Heart left ventricle (tissue), 16 donors: ENCODE results near the gene STK17B. TPM values are rescaled to one million over a fixed set of nuclear protein-coding genes. Genes with fewer than 3 reads are reported as not detected.

Experiments used
- ATAC-seq, 4 donors: fragments of 200-7000 bp; cut with Tn5 transposase; one replicate each; pipeline ENCODE4 v1.9.1; 2020 to 2022; ENCODE audit warnings: moderate library complexity in 4 of 4, mild to moderate bottlenecking in 3 of 4, moderate number of reproducible peaks in 1 of 4
- DNase-seq, 5 donors: peaks; one replicate each; pipeline ENCODE4 v3.0.0-alpha.2; 2020
- H3K27ac ChIP-seq, 12 donors: fragments of 200-600 bp; sonication (generic) in 4 of 12; one replicate each; pipeline versions ENCODE4 v1.5.0 to v1.8.0; 2016 to 2022; ENCODE audit warnings: mild to moderate bottlenecking in 2 of 12
- H3K27me3 ChIP-seq, 9 donors: fragments of 200-600 bp; sonication (generic) in 2 of 9; one replicate each; pipeline versions ENCODE4 v1.5.1 to v1.8.0; 2016 to 2022; ENCODE audit warnings: mild to moderate bottlenecking in 3 of 9
- H3K36me3 ChIP-seq, 9 donors: fragments of 200-600 bp; sonication (generic) in 2 of 9; one replicate each; pipeline versions ENCODE4 v1.5.0 to v1.8.0; 2018 to 2022; ENCODE audit warnings: mild to moderate bottlenecking in 2 of 9
- H3K4me1 ChIP-seq, 12 donors: fragments of 200-600 bp; sonication (generic) in 4 of 12; one replicate each; pipeline versions ENCODE4 v1.5.0 to v1.8.0; 2016 to 2022; ENCODE audit warnings: mild to moderate bottlenecking in 3 of 12
- H3K4me3 ChIP-seq, 12 donors: fragments of 200-600 bp; sonication (generic) in 4 of 12; one replicate each; pipeline versions ENCODE4 v1.5.0 to v1.8.0; 2017 to 2022; ENCODE audit warnings: mild to moderate bottlenecking in 9 of 12, moderate library complexity in 4 of 12
- H3K9me3 ChIP-seq, 12 donors: fragments of 200-600 bp; sonication (generic) in 4 of 12; one replicate each; pipeline versions ENCODE4 v1.5.0 to v1.8.0; 2016 to 2022; ENCODE audit warnings: mild to moderate bottlenecking in 1 of 12
- CTCF ChIP-seq, 12 donors: fragments of 200-600 bp; sonication (generic) in 4 of 12; IDR thresholded peaks; one replicate each; pipeline versions ENCODE4 v1.5.0 to v1.8.0; 2018 to 2022; ENCODE audit warnings: antibody characterized with exemption in 12 of 12, mild to moderate bottlenecking in 5 of 12
- POLR2A ChIP-seq, 2 donors: fragments of 450-650 bp; IDR thresholded peaks; one replicate each; pipeline ENCODE4 v1.6.1; 2017; ENCODE audit warnings: antibody characterized with exemption in 2 of 2, mild to moderate bottlenecking in 2 of 2, moderate library complexity in 2 of 2
- WGBS, 4 donors: extraction: QIAGEN DNeasy Blood & Tissue Kit in 2 of 4; methylation state at CpG; one replicate each; pipeline versions ENCODE4 v1.1.5 to v1.1.7; 2013 to 2018; 5-methylcytosine and 5-hydroxymethylcytosine counted together
- intact Hi-C, 10 donors: fragments of 100-400 bp; cut with DNase I; formaldehyde crosslinking; loops; one replicate each; pipeline versions ENCODE4 v1.11.1 to v1.14.2; 2022
- polyA plus RNA-seq, 2 donors: library from polyadenylated mRNA; stranded (reverse); fragments of 200-250 nt; gene quantifications; one replicate each; pipeline ENCODE4 v1.2.3, GENCODE V29; 2013
- total RNA-seq, 9 donors: library from RNA; depleted of rRNA in 2 of 9; stranded (reverse); fragments of >200 nt in 2 of 9; fragmentation: NEBNext Ultra II Directional in 3 of 9; extraction: Animal tissue kit (Norgen Biotek cat#: 25700) in 3 of 9; gene quantifications; one replicate each; pipeline versions ENCODE4 v1.1.0 to v1.2.4, GENCODE V29; 2016 to 2023
- donor health status: ischemic (EF 13 %, LVEDD 7.1; RV severe dilation, severe dysfunction).
- donor health status: healthy with polysubstance abuse.
- donor health status: DM: no; HTN: yes; CAD: no.
- donor health status: DM: no; HTN: no; CAD: no.
- donor health status: ischemic (EF 25% LVEDD 6.9; RV normal size, moderate dysfunction).
- donor health status: ischemic (EF 25% LVEDD 5.7; RV mildly dilated, moderate dysfunction).
- donor health status: healthy.
- donor health status: DM: yes; HTN: yes; CAD: no.
- donor health status: ischemic (EF 35%, LVEDD 5.7; RV mildly dilated, moderate dysfunction).
- donor health status: nonischemic (EF 11% LVEDD 7.7; RV severe dilation, severe dysfunction).
- donor health status: DM: yes; HTN: yes; CAD: no.
- donor health status: PGD.
- donor health status: ischemic (EF 29% LVEDD 5.4; RV normal size, mild dysfunction).
- donor health status: nonischemic (EF 23%, LVEDD 6.1; RV moderate dilation, normal function).

Gene STK17B
- total and polyA plus RNA-seq, 11 donors = 1.4 to 24.4 (median 4.5) TPM

GRCh38 chr2:196184921-196185320 lies 13.5 kb upstream of the STK17B start:
- H3K4me1 ChIP-seq = peaks cover 0 to 34% (median 0%) of the 10 kb centered on the region in 12 donors
- ATAC-seq (no peak), DNase-seq (no peak)
- H3K36me3 ChIP-seq = no peaks in the 10 kb centered on the region
- peaks cover 0 to 4% (median 0%) of the 10 kb centered on the region in 12 donors for H3K9me3 ChIP-seq
- H3K4me3 ChIP-seq = no peak overlapping the region
- TF ChIP-seq CTCF (IDR thresholded peaks at IDR 0.05) = no peak
- no peak for TF ChIP-seq POLR2A (IDR thresholded peaks at IDR 0.05)
- no peaks in the 10 kb centered on the region for H3K27me3 ChIP-seq
- H3K27ac ChIP-seq = peak overlapping the region in 1 of 12 donors; percentile 79
- intact Hi-C loops = no loop called here
- 90 to 97% (median 95%) methylated on average over 3 of the region's 3 CpGs for WGBS, 4 donors

- 76 to 82% (median 80%) methylated on average over 5 of the region's 5 CpGs for WGBS, 4 donors
- H3K27ac ChIP-seq = peak overlapping the region in 2 of 12 donors; percentile 3 to 79
- no peak for TF ChIP-seq POLR2A (IDR thresholded peaks at IDR 0.05)
- no peaks in the 10 kb centered on the region for H3K27me3 ChIP-seq
- DNase-seq = no peak
- peaks cover 0 to 34% (median 0%) of the 10 kb centered on the region in 12 donors for H3K4me1 ChIP-seq
- peaks cover 0 to 4% (median 0%) of the 10 kb centered on the region in 12 donors for H3K9me3 ChIP-seq
- intact Hi-C loops = no loop called here
- no peak overlapping the region for H3K4me3 ChIP-seq
- no peak for ATAC-seq
- H3K36me3 ChIP-seq = no peaks in the 10 kb centered on the region
Observed at GRCh38 chr2:196183528-196184231, 12.3 kb upstream of the STK17B start.

GRCh38 chr2:196183172-196183473 lies 11.7 kb upstream of the STK17B start:
- intact Hi-C loops = no loop called here
- H3K27me3 ChIP-seq = no peaks in the 10 kb centered on the region
- H3K9me3 ChIP-seq = peaks cover 0 to 4% (median 0%) of the 10 kb centered on the region in 12 donors
- peaks cover 0 to 34% (median 0%) of the 10 kb centered on the region in 12 donors for H3K4me1 ChIP-seq
- H3K27ac ChIP-seq = peak overlapping the region in 1 of 12 donors; percentile 79
- DNase-seq (no peak), ATAC-seq (no peak)
- no peak overlapping the region for H3K4me3 ChIP-seq
- no peak for TF ChIP-seq CTCF (IDR thresholded peaks at IDR 0.05)
- TF ChIP-seq POLR2A (IDR thresholded peaks at IDR 0.05) = no peak
- H3K36me3 ChIP-seq = no peaks in the 10 kb centered on the region
- 87 to 96% (median 93%) methylated on average over 3 of the region's 3 CpGs for WGBS, 4 donors

GRCh38 chr2:196182439-196183171 lies 11.2 kb upstream of the STK17B start:
- peaks cover 0 to 4% (median 0%) of the 10 kb centered on the region in 12 donors for H3K9me3 ChIP-seq
- peaks cover 0 to 34% (median 0%) of the 10 kb centered on the region in 12 donors for H3K4me1 ChIP-seq
- H3K27me3 ChIP-seq = no peaks in the 10 kb centered on the region
- H3K36me3 ChIP-seq = no peaks in the 10 kb centered on the region
- ATAC-seq (no peak), DNase-seq (no peak)
- intact Hi-C loops = no loop called here
- TF ChIP-seq CTCF (IDR thresholded peaks at IDR 0.05) (no peak), POLR2A (IDR thresholded peaks at IDR 0.05) (no peak)
- no peak overlapping the region for H3K4me3 ChIP-seq
- 70 to 81% (median 76%) methylated on average over 4 of the region's 4 CpGs for WGBS, 4 donors
- peak overlapping the region in 1 of 12 donors; percentile 79 for H3K27ac ChIP-seq
